COLO829 (cell line): Measurements from ENCODE around the gene PNLIPRP2.
A peak's percentile ranks its signal among the peaks of the same experiment; 100 is the strongest.

Source experiments
- DNase-seq: peaks from one replicate; pipeline ENCODE4 v3.0.0; 2012; ENCODE audit warnings: low spot score

The PNLIPRP2 gene

DNA sequence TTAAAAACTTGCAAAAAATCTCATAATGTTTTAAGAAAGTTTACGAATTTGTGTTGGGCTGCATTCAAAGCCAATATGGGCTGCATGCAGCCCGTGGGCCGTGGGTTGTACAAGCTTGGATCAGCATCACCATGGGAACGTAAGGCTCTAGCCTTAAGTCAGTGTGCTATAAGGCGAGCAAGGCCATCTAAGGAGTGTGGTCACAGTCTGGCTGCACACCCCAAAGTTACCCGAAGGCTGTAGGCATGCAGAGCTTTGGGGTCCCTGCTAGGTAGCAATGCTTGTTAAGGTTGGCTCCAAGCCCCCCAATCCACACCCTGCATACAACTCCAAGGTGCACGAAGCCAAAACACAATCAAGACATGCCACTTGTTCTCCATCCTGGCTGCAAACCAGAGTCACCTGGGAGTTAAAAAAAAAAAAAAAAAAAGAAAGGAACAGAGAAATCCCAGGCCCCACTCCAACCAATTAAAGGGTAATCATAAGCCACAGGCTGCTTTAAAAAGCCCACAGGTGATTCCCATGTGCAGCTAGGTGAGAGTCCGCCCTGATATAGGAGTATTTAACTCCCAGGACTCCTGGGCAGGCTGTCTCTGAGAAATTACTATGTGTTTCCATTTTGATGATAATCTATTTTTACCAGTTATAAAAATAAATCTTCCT lies 8.5 kb upstream of the PNLIPRP2 start:
- no peak for DNase-seq

- DNase-seq = no peak
Measured at GRCh38 chr10:116613471-116613870, 7.3 kb upstream of the PNLIPRP2 start.

GRCh38 chr10:116614796-116615195 lies 6.0 kb upstream of the PNLIPRP2 start:
- DNase-seq = no peak

DNA sequence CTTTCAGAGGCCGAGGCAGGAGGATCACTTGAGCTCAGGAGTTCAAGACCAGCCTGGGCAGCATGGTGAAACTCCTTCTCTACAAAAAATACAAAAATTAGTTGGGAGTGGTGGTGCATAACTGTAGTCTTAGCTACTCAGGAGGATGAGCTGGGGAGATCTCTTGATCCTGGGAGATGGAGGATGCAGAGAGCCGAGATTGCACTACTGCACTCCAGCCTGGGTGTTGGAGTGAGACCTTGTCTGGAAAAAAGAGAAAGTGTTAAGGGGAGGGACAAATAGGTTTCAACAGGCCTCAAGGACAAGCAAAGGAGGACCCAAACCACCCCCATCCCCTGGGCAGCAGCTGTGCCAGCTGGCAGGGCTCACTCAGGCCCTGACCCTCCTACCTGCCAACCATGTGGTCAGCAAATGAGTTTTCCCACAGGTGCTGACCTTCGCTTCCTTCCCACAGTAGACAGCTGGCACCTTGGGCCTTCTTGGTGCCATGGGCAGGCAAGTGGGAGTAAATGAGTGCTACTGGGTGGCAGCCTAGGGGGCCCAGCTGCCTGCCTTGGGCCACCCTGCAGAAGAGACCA lies 5.5 kb upstream of the PNLIPRP2 start:
- DNase-seq = no peak

DNA sequence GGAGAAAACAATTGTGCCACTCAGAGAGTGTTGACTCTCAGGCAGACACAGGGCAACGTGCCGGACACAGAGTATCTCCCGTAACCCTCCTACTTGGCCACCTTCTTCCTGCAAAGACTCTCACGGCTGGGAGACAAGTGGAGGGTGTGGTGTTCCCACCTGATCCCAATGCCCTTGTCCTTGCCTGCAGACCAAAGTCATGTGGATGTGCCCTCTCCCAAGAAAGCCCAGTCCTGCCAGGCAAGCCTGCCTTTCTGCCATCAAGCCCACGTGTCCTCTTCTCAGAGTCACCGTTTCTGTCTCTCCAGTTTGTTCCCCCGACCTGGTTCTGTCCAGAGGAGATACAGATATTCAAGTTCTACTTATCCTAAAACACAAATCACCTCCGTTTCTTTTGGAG lies 723 bp downstream of the PNLIPRP2 start:
- DNase-seq = no peak

GRCh38 chr10:116621934-116622655 lies 1.3 kb downstream of the PNLIPRP2 start:
- no peak for DNase-seq

DNA sequence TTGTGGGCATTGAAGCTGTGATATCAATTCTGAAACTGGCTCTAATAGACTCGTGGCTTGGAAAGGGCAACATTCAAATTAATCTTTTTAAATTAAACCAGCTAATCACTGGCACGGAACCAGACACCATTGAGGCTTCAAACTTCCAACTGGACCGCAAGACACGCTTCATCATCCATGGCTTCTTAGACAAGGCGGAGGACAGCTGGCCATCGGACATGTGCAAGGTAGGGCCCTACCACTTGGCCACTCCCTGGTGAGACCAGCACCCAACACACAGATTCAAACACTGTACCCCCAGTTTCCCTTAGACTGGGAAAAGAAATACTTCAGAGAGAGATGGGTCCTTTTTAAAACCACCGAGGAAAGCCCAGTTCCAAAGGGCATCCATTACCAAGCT lies 5.1 kb downstream of the PNLIPRP2 start:
- no peak for DNase-seq

- DNase-seq = no peak
Measured at GRCh38 chr10:116626815-116627214, 6.1 kb downstream of the PNLIPRP2 start.

DNA sequence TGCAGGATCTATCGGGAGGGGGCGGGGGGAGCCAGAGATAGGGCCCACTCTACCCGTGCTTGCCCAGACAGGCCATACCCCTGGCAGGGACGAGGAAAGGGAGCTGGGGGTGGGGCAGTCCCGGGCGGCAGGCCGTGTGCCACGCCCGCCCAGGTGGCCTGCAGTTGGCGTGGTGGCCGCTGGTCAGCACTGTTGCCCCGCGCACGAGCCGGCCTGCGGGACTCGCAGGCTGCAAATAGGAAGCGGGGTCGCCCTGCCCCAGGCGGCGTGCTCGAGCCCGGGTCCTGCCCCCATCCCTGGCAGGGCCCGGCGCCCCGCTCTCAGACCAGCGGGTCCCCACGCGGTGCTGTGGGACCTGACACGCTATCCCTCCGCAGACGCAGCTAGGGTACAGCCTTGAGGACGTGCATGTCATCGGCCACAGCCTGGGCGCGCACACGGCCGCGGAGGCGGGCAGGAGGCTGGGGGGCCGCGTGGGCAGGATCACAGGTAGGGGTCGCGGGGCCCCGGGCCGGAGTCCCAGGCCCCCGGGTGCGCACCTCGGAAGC lies 6.7 kb downstream of the PNLIPRP2 start:
- DNase-seq = no peak

GRCh38 chr10:116629340-116629739 lies 8.6 kb downstream of the PNLIPRP2 start:
- no peak for DNase-seq

DNA sequence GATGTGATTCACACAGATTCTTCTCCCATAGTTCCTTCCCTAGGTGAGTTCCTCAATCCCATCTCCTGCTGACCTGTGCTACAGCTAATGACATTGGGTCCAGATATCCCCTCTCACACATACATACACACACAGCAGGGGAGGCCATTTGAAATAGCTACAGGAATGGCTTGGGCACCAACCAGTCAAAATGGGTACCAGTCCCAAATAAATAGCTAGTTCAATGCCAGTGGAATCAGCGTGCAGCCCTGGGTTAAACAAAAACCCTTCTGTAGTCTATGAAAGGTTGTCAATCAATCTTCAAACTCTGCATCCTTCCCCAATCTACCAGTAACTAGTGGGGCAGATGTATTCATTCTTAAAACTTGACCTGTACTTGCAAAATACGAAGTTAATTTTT lies 9.3 kb downstream of the PNLIPRP2 start:
- no peak for DNase-seq

GRCh38 chr10:116631871-116632295 lies 11.1 kb downstream of the PNLIPRP2 start:
- no peak for DNase-seq

DNA sequence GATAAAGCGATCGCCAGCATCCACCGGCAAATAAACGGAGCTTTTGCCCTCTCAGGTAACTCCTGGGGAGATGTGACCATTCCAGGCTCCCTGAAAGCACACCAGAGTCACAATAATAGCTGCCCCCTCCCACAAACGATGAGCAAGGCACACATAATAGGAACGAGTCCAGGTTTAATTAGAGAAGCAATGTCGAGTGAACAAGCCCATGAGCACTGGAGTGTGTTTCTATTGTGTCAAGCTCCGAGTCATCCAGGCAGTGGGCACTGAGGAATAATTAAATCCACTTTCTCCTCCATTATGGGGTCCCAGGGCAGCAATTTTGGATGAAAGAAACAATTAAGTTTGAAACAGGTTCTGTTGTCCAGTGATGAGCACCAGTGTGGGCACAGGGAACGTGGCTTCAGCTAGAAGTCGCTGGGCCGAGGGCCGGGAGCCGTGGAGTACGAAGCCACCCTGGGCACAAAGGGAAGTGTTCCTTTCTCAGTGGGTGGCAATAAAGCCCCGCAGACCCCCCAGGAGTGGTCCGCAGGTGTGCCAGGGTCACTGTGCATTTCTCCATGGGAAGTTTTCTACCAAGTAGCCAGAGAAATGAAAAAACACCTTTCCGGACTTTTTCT lies 12.0 kb downstream of the PNLIPRP2 start:
- no peak for DNase-seq

- DNase-seq = no peak
Measured at GRCh38 chr10:116633216-116633600, 12.5 kb downstream of the PNLIPRP2 start.

GRCh38 chr10:116634126-116634975 lies 13.6 kb downstream of the PNLIPRP2 start:
- no peak for DNase-seq

DNA sequence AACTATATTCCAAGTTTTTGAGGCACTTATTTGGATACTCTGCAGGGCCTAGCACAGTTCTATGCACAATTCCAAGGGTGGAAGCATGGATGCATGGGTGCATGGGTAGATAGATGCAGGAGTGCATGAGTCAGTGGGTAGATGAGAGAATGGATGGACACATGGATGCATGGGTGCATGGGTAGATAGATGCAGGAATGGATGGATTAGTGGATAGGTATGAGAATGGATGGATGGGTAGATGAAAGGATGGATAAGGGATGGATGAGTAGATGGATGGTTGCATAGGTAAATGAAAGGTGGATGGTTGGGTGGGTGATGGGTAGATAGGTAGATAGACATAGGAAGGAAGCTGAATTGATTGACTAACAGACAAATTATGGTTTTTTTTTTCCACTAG lies 15.6 kb downstream of the PNLIPRP2 start:
- no peak for DNase-seq

GRCh38 chr10:116636976-116637375 lies 16.2 kb downstream of the PNLIPRP2 start:
- DNase-seq = no peak

DNA sequence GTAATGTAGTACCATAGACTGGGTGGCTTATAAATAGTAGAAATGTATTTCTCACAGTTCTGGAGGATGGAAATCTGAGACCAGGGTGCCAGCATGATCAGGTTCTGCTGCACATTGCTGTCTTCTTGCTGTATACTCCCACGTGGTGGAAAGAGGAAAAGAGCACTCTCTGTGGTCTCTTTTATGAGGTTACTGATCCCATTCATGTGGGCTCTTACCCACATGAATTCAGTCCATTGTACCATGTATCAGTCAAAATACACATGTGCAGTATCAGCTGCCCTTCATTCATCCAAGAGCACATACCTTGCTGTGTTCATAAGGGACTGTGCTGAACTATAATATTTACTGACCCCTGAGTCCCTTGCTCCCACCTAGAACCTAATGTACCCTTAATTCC lies 17.1 kb downstream of the PNLIPRP2 start:
- peak; percentile 60 for DNase-seq

DNA sequence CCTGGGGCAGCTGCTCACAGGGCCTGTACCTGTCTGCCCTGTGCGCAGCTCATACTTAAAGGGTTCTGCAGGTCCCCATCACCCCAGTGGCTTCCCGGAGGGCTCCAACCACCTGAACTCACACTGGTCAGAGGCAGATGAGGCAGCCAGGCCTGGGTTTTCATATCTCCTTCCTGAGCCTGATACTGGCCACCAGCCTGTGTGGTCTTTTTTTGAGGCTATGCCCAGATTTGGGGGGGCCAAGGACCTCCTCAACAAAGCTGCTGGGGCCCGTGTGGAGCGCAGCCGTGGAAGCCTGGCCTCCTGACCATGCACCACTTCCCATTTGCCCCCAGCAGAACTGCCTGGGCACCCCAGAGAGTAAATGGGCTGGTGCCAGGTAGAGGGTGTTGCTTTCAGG lies 25.7 kb downstream of the PNLIPRP2 start:
- DNase-seq = no peak

- DNase-seq = no peak
Measured at GRCh38 chr10:116648903-116649302, 28.1 kb downstream of the PNLIPRP2 start.

DNA sequence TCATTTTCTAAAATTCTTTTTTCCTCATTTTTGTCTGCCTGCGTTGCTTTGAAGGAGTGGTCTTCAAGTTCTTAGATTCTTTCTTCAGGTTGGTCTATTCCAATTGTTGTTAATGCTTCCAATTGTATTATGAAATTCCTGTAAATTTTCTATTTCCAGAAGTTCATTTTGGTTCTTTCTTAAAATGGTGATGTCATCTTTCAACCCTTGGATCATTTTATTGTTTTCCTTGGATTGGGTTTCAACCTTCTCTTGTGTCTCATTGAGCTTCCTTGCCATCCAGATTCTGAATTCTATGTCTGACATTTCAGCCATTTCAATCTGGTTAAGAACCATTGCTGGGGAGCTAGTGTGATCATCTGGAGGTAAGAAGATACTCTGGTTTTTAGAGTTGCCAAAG lies 33.1 kb downstream of the PNLIPRP2 start:
- DNase-seq = no peak

GRCh38 chr10:116654816-116655215 lies 34.1 kb downstream of the PNLIPRP2 start:
- no peak for DNase-seq
